ENCODE results near the gene CACNA2D4.
A peak's percentile ranks its signal among the peaks of the same experiment; 100 is the strongest.

The CACNA2D4 gene

GRCh38 chr12:1810931-1811280 lies 107.5 kb downstream of the CACNA2D4 start:
- no peak for DNase-seq

- no peak for DNase-seq
Measured at GRCh38 chr12:1810201-1810930, 108.1 kb downstream of the CACNA2D4 start.

GRCh38 chr12:1809591-1810190 lies 108.8 kb downstream of the CACNA2D4 start:
- DNase-seq = no peak

GRCh38 chr12:1808798-1809480 lies 109.5 kb downstream of the CACNA2D4 start:
- no peak for DNase-seq

- DNase-seq = no peak
Measured at GRCh38 chr12:1808036-1808797, 110.2 kb downstream of the CACNA2D4 start.

GRCh38 chr12:1807087-1807860 lies 111.2 kb downstream of the CACNA2D4 start:
- no peak for DNase-seq

GRCh38 chr12:1806301-1807086 lies 112.0 kb downstream of the CACNA2D4 start:
- no peak for DNase-seq

- no peak for DNase-seq
Measured at GRCh38 chr12:1805441-1806081, 112.9 kb downstream of the CACNA2D4 start.

- peak; percentile 84 for DNase-seq
Measured at GRCh38 chr12:1804545-1805332, 113.7 kb downstream of the CACNA2D4 start.

- no peak for DNase-seq
Measured at GRCh38 chr12:1803736-1804135, 114.7 kb downstream of the CACNA2D4 start.

GRCh38 chr12:1801303-1801975 lies 117.0 kb downstream of the CACNA2D4 start:
- no peak for DNase-seq

- DNase-seq = no peak
Measured at GRCh38 chr12:1800401-1801302, 117.8 kb downstream of the CACNA2D4 start.

GRCh38 chr12:1799882-1800400 lies 118.5 kb downstream of the CACNA2D4 start:
- no peak for DNase-seq

GRCh38 chr12:1799051-1799881 lies 119.2 kb downstream of the CACNA2D4 start:
- no peak for DNase-seq

GRCh38 chr12:1798641-1799020 lies 119.8 kb downstream of the CACNA2D4 start:
- no peak for DNase-seq

- no peak for DNase-seq
Measured at GRCh38 chr12:1797991-1798640, 120.3 kb downstream of the CACNA2D4 start.
